IPS-15b (cell line): Measurements from ENCODE around the gene MAML2.

Source experiments
- H3K27me3 ChIP-seq: one replicate; pipeline ENCODE4 v1.6.1; 2013; ENCODE audit warnings: low read length; ENCODE audit not compliant: control insufficient read depth, insufficient read depth
- H3K36me3 ChIP-seq: one replicate; pipeline ENCODE4 v1.6.1; 2013; ENCODE audit warnings: low read length; ENCODE audit not compliant: control insufficient read depth, insufficient read depth
- H3K4me1 ChIP-seq: one replicate; pipeline ENCODE4 v1.6.1; 2013; ENCODE audit warnings: mild to moderate bottlenecking, low read length; ENCODE audit not compliant: control insufficient read depth, insufficient read depth
- H3K4me3 ChIP-seq: one replicate; pipeline ENCODE4 v1.5.1; 2013; ENCODE audit warnings: low read depth, low read length
- H3K9ac ChIP-seq: one replicate; pipeline ENCODE4 v1.6.1; 2013; ENCODE audit warnings: low read depth, mild to moderate bottlenecking, low read length
- H3K9me3 ChIP-seq: one replicate; pipeline ENCODE4 v1.6.1; 2013; ENCODE audit warnings: mild to moderate bottlenecking, low read length; ENCODE audit not compliant: control insufficient read depth, insufficient read depth

The MAML2 gene

DNA sequence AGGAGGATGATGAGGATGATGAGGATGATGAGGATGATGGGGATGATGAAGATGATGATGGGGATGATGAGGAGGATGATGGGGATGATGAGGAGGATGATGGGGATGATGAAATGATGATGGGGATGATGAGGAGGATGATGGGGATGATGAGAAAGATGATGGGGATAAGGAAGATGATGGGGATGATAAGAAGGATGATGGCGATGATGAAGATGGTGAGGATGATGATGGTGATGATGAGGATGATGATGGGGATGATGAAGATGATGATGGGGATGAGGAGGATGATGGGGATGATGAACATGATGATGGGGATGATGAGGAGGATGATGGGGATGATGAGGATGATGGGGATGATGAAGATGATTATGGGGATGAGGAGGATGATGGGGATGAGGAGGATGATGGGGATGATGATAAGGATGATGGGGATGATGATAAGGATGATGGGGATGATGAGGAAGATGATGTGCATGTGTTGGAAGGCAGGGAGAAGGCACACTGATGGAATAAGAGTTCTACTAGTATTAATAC is 340.2 kb downstream of the MAML2 start:
- no peak overlapping the region for H3K9ac ChIP-seq
- H3K4me3 ChIP-seq = no peak overlapping the region
- peaks cover 6% of the 10 kb centered on the region for H3K4me1 ChIP-seq
- no peaks in the 10 kb centered on the region for H3K9me3 ChIP-seq
- H3K27me3 ChIP-seq = no peaks in the 10 kb centered on the region
- H3K36me3 ChIP-seq = no peaks in the 10 kb centered on the region

GRCh38 chr11:96002339-96002738 is 340.7 kb downstream of the MAML2 start:
- Histone ChIP-seq H3K27me3 (no peaks in the 10 kb centered on the region), H3K36me3 (no peaks in the 10 kb centered on the region), H3K9me3 (no peaks in the 10 kb centered on the region), H3K4me3 (no peak overlapping the region), H3K4me1 (peaks cover 6% of the 10 kb centered on the region), H3K9ac (no peak overlapping the region)

GRCh38 chr11:96001037-96001436 is 342.0 kb downstream of the MAML2 start:
- H3K27me3 ChIP-seq = no peaks in the 10 kb centered on the region
- no peaks in the 10 kb centered on the region for H3K36me3 ChIP-seq
- H3K4me1 ChIP-seq = peaks cover 6% of the 10 kb centered on the region
- H3K9me3 ChIP-seq = no peaks in the 10 kb centered on the region
- no peak overlapping the region for H3K9ac ChIP-seq
- no peak overlapping the region for H3K4me3 ChIP-seq

- H3K36me3 ChIP-seq = no peaks in the 10 kb centered on the region
- H3K9ac ChIP-seq = no peak overlapping the region
- no peak overlapping the region for H3K4me3 ChIP-seq
- H3K27me3 ChIP-seq = no peaks in the 10 kb centered on the region
- H3K9me3 ChIP-seq = no peaks in the 10 kb centered on the region
- peaks cover 6% of the 10 kb centered on the region for H3K4me1 ChIP-seq
Measured at GRCh38 chr11:95999711-96000406, 343.1 kb downstream of the MAML2 start.

DNA sequence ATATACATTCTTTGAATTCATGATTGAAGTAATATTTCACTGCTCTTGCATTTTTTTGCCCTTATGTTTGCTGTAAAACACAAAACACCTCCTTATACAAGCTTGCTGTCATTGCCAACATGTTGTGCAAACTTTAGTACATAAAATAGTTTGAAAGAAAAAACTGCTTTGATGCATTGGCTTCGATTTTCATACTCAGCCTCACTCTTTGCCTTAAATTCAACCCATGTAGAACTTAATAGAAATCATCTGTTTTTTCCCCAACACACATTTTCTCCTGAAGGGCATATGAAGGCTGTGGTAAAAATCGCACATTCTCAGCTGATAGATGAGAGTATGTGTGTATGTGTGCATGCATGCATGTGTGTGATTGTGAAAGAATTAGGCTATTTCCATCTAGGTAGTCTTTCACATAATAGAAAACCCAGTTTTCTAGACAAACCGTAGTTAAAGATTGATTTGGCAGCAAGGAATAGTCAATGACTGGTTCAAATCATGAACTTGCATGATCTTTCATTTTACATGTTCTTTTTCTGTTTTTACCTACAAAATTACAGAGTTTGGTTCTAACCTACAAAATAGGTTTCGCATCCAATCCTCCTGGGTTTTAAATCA is 346.3 kb downstream of the MAML2 start:
- H3K4me3 ChIP-seq = no peak overlapping the region
- no peaks in the 10 kb centered on the region for H3K9me3 ChIP-seq

DNA sequence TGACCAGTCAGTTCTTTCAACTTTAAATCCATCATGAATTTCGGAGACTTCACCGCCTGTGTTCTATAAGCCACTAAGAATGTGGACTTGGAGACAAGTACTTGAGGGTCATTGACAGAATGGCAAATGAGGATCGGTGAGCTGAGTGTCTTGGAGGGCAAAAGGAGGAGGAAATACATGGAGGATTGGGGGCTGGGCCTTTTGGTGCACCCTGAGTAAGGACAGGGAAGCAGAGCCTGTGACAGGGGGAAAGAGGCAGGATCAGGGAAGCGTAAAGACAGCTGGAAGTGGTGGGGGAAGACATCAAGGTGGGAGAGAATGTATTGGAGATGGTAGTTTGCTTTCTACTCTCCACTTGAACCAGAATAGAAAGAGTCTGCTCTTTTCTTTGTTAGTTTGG is 348.7 kb downstream of the MAML2 start:
- Histone ChIP-seq H3K36me3 (no peaks in the 10 kb centered on the region), H3K9ac (no peak overlapping the region)

More for the DNA sequence above, 346.3 kb downstream of the MAML2 start:
- no peaks in the 10 kb centered on the region for H3K27me3 ChIP-seq
- H3K36me3 ChIP-seq = no peaks in the 10 kb centered on the region
- peaks cover 6% of the 10 kb centered on the region for H3K4me1 ChIP-seq
- no peak overlapping the region for H3K9ac ChIP-seq

GRCh38 chr11:95993438-95994298 is 349.3 kb downstream of the MAML2 start:
- H3K9me3 ChIP-seq = no peaks in the 10 kb centered on the region

More for the DNA sequence above, 348.7 kb downstream of the MAML2 start:
- Histone ChIP-seq H3K27me3 (no peaks in the 10 kb centered on the region), H3K4me3 (no peak overlapping the region), H3K9me3 (no peaks in the 10 kb centered on the region), H3K4me1 (peaks cover 4% of the 10 kb centered on the region)

GRCh38 chr11:95991545-95991944 is 351.4 kb downstream of the MAML2 start:
- Histone ChIP-seq H3K9me3 (no peaks in the 10 kb centered on the region), H3K36me3 (no peaks in the 10 kb centered on the region), H3K4me3 (no peak overlapping the region), H3K9ac (no peak overlapping the region), H3K27me3 (no peaks in the 10 kb centered on the region), H3K4me1 (peaks cover 4% of the 10 kb centered on the region)

More at GRCh38 chr11:95993438-95994298, 349.3 kb downstream of the MAML2 start:
- no peaks in the 10 kb centered on the region for H3K27me3 ChIP-seq
- no peaks in the 10 kb centered on the region for H3K36me3 ChIP-seq
- H3K4me3 ChIP-seq = no peak overlapping the region
- no peak overlapping the region for H3K9ac ChIP-seq
- peaks cover 4% of the 10 kb centered on the region for H3K4me1 ChIP-seq

DNA sequence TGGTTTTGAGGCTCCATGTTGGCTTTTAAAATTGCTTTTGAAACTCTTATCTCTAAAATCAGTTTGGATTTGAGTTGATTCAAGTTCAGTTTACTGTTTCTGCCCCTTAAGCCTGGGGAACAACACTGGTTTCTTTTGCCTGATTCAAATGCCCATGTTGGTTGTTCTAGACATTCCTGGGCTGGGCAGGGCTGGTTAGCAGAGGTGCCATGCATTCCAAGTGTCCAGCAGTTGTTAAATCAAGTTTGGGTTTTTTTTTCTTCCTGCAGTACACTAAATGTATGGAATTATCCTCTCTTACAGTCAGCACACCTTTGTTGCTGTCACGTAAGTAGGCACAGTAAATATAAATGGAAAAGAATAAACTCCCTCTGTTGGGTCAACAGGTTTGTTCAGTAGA is 351.9 kb downstream of the MAML2 start:
- Histone ChIP-seq H3K9me3 (no peaks in the 10 kb centered on the region), H3K27me3 (no peaks in the 10 kb centered on the region), H3K36me3 (no peaks in the 10 kb centered on the region), H3K9ac (no peak overlapping the region), H3K4me3 (no peak overlapping the region), H3K4me1 (peaks cover 4% of the 10 kb centered on the region)

GRCh38 chr11:95989780-95990179 is 353.2 kb downstream of the MAML2 start:
- Histone ChIP-seq H3K36me3 (no peaks in the 10 kb centered on the region), H3K9me3 (no peaks in the 10 kb centered on the region), H3K4me1 (peaks cover 4% of the 10 kb centered on the region), H3K9ac (no peak overlapping the region), H3K4me3 (no peak overlapping the region), H3K27me3 (no peaks in the 10 kb centered on the region)

DNA sequence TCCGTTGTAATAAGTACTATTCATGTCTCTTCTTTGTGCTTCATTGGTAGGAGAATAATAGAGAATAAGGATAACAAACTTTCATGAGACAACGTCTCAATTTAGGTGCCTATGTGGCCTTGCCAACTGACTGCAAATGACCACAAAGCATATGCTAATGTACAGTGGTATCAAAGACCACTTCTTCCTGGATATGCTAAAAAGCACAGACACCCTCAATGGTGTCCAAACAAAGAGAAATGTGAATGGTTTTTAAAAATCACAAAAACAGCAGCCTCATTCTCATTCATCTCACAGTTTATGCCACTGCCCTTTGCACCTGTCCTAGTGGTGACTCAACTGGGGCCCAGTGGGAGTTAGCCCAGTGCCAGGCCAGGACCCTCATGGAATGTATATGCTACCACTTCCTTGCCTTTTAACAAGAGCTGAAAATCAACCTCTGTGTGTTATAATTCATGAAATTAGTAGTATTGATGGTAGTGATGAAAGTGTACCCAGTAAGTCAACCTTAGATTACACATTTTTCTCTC is 353.9 kb downstream of the MAML2 start:
- Histone ChIP-seq H3K27me3 (no peaks in the 10 kb centered on the region), H3K9me3 (no peaks in the 10 kb centered on the region), H3K4me1 (peaks cover 4% of the 10 kb centered on the region), H3K4me3 (no peak overlapping the region), H3K9ac (no peak overlapping the region), H3K36me3 (no peaks in the 10 kb centered on the region)
